Measurements from ENCODE around the gene PLXNB2. TPM values are rescaled to one million over a fixed set of nuclear protein-coding genes. Genes with fewer than 3 reads are reported as not detected.

The PLXNB2 gene
- total RNA-seq, 1 experiment from 2014 or later = 227 TPM

- Histone ChIP-seq H3K4me1 (ENCODE audit: control insufficient read depth, insufficient read depth, low read length) (peaks cover 32% of the 10 kb centered on the region), H3K4me3 (ENCODE audit: low read depth in 2 of 2, low read length in 2 of 2) (no peak overlapping the region), H3K9me3 (ENCODE audit: control insufficient read depth, insufficient read depth, low read depth, low read length) (no peaks in the 10 kb centered on the region), H3K36me3 (ENCODE audit: control insufficient read depth, insufficient read depth, low read length) (no peaks in the 10 kb centered on the region), H3K27me3 (ENCODE audit: control insufficient read depth, insufficient read depth, low read length) (no peaks in the 10 kb centered on the region), H3K27ac (ENCODE audit: low read length) (no peak overlapping the region)
- BruUV-seq (replicated peaks) = no TSS peak
- ChIA-PET CTCF (no interaction called here), POLR2A (no interaction called here)
- in situ Hi-C loops (cut with HindIII; ENCODE audit: low pct_unique_long_range_greater_than_20kb, low sequenced_read_pairs) = no loop called here
- ATAC-seq = no peak
- TF ChIP-seq CTCF (IDR thresholded peaks at IDR 0.05) (no peak), SIN3A (IDR thresholded peaks at IDR 0.05; ENCODE audit: borderline replicate concordance, insufficient read depth, low read depth, low read length) (no peak), TCF7L2 (IDR thresholded peaks at IDR 0.05; ENCODE audit: low read depth, low read length) (no peak), POLR2AphosphoS5 (IDR thresholded peaks at IDR 0.05; ENCODE audit: low read depth, low read length) (no peak)
- TF ChIP-seq, protein P1, sequence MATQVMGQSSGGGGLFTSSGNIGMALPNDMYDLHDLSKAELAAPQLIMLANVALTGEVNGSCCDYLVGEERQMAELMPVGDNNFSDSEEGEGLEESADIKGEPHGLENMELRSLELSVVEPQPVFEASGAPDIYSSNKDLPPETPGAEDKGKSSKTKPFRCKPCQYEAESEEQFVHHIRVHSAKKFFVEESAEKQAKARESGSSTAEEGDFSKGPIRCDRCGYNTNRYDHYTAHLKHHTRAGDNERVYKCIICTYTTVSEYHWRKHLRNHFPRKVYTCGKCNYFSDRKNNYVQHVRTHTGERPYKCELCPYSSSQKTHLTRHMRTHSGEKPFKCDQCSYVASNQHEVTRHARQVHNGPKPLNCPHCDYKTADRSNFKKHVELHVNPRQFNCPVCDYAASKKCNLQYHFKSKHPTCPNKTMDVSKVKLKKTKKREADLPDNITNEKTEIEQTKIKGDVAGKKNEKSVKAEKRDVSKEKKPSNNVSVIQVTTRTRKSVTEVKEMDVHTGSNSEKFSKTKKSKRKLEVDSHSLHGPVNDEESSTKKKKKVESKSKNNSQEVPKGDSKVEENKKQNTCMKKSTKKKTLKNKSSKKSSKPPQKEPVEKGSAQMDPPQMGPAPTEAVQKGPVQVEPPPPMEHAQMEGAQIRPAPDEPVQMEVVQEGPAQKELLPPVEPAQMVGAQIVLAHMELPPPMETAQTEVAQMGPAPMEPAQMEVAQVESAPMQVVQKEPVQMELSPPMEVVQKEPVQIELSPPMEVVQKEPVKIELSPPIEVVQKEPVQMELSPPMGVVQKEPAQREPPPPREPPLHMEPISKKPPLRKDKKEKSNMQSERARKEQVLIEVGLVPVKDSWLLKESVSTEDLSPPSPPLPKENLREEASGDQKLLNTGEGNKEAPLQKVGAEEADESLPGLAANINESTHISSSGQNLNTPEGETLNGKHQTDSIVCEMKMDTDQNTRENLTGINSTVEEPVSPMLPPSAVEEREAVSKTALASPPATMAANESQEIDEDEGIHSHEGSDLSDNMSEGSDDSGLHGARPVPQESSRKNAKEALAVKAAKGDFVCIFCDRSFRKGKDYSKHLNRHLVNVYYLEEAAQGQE (IDR thresholded peaks at IDR 0.05; ENCODE audit: insufficient read depth in 1 of 2, low read depth in 2 of 2, low read length in 1 of 2) = no peak
- no peak for DNase-seq (ENCODE audit: low read depth, low spot score)
- intact Hi-C loops (cut with micrococcal nuclease; ENCODE audit: unreplicated experiment) = no loop called here
Observed at GRCh38 chr22:50255099-50255498, 52.3 kb downstream of the PLXNB2 start.

- Histone ChIP-seq H3K27me3 (ENCODE audit: control insufficient read depth, insufficient read depth, low read length) (no peaks in the 10 kb centered on the region), H3K4me3 (ENCODE audit: low read depth in 2 of 2, low read length in 2 of 2) (no peak overlapping the region), H3K9me3 (ENCODE audit: control insufficient read depth, insufficient read depth, low read depth, low read length) (no peaks in the 10 kb centered on the region), H3K27ac (ENCODE audit: low read length) (0 out of 2 replicates have a peak overlapping the region, but pooled peaks have one; percentile 29), H3K4me1 (ENCODE audit: control insufficient read depth, insufficient read depth, low read length) (peaks cover 33% of the 10 kb centered on the region), H3K36me3 (ENCODE audit: control insufficient read depth, insufficient read depth, low read length) (no peaks in the 10 kb centered on the region)
- intact Hi-C loops (cut with micrococcal nuclease; ENCODE audit: unreplicated experiment) = no loop called here
- CTCF ChIA-PET = no interaction called here
- no TSS peak for BruUV-seq (replicated peaks)
- ATAC-seq (no peak), DNase-seq (ENCODE audit: low read depth, low spot score) (no peak)
- in situ Hi-C loops (cut with HindIII; ENCODE audit: low pct_unique_long_range_greater_than_20kb, low sequenced_read_pairs) = no loop called here
- no peak for TF ChIP-seq POLR2AphosphoS5 (IDR thresholded peaks at IDR 0.05; ENCODE audit: low read depth, low read length)
- POLR2A ChIA-PET = no interaction called here
Observed at GRCh38 chr22:50253941-50254340, 53.5 kb downstream of the PLXNB2 start.

GRCh38 chr22:50253046-50253915 lies 54.2 kb downstream of the PLXNB2 start:
- Histone ChIP-seq H3K4me3 (ENCODE audit: low read depth in 2 of 2, low read length in 2 of 2) (no peak overlapping the region), H3K9me3 (ENCODE audit: control insufficient read depth, insufficient read depth, low read depth, low read length) (no peaks in the 10 kb centered on the region), H3K27me3 (ENCODE audit: control insufficient read depth, insufficient read depth, low read length) (no peaks in the 10 kb centered on the region), H3K36me3 (ENCODE audit: control insufficient read depth, insufficient read depth, low read length) (no peaks in the 10 kb centered on the region), H3K4me1 (ENCODE audit: control insufficient read depth, insufficient read depth, low read length) (peaks cover 27% of the 10 kb centered on the region), H3K27ac (ENCODE audit: low read length) (0 out of 2 replicates have a peak overlapping the region, but pooled peaks have one; percentile 29)
- CTCF ChIA-PET = interaction anchor here (0.7 to 1.3 kb wide), 3 partner anchors 20 to 89 kb away, joined by 3 to 5 read pairs (median 3); no protein-coding TSS in a partner anchor
- no peak for DNase-seq (ENCODE audit: low read depth, low spot score)
- in situ Hi-C loops (cut with HindIII; ENCODE audit: low pct_unique_long_range_greater_than_20kb, low sequenced_read_pairs) = no loop called here
- intact Hi-C loops (cut with micrococcal nuclease; ENCODE audit: unreplicated experiment) = no loop called here
- POLR2A ChIA-PET = interaction anchor here (0.6 kb wide), 1 partner anchor 192 kb away, joined by 5 read pairs; no protein-coding TSS in a partner anchor
- TF ChIP-seq POLR2AphosphoS5 (IDR thresholded peaks at IDR 0.05; ENCODE audit: low read depth, low read length) (no peak), CTCF (IDR thresholded peaks at IDR 0.05) (no peak), TCF7L2 (IDR thresholded peaks at IDR 0.05; ENCODE audit: low read depth, low read length) (no peak), SIN3A (IDR thresholded peaks at IDR 0.05; ENCODE audit: borderline replicate concordance, insufficient read depth, low read depth, low read length) (no peak)
- TF ChIP-seq, protein P1 (IDR thresholded peaks at IDR 0.05; ENCODE audit: insufficient read depth in 1 of 2, low read depth in 2 of 2, low read length in 1 of 2) = no peak
- no peak for ATAC-seq
- BruUV-seq (replicated peaks) = no TSS peak

All from Panc1 (cell line).